NCI-H2227 treated with DMSO at 0.1 percent for 48 hours (cell line): ENCODE results near the gene KRT9.
A peak's percentile ranks its signal among the peaks of the same experiment; 100 is the strongest.
"Not testable (repeated sequence)": the region's sequence is repeated elsewhere in the genome, so short reads cannot be mapped to it uniquely, and the experiment has no call there.

Source experiments
- DNase-seq: peaks from one replicate; lab custom pipeline; 2025; lab: John Stamatoyannopoulos, UW

The KRT9 gene, protein sequence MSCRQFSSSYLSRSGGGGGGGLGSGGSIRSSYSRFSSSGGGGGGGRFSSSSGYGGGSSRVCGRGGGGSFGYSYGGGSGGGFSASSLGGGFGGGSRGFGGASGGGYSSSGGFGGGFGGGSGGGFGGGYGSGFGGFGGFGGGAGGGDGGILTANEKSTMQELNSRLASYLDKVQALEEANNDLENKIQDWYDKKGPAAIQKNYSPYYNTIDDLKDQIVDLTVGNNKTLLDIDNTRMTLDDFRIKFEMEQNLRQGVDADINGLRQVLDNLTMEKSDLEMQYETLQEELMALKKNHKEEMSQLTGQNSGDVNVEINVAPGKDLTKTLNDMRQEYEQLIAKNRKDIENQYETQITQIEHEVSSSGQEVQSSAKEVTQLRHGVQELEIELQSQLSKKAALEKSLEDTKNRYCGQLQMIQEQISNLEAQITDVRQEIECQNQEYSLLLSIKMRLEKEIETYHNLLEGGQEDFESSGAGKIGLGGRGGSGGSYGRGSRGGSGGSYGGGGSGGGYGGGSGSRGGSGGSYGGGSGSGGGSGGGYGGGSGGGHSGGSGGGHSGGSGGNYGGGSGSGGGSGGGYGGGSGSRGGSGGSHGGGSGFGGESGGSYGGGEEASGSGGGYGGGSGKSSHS

DNA sequence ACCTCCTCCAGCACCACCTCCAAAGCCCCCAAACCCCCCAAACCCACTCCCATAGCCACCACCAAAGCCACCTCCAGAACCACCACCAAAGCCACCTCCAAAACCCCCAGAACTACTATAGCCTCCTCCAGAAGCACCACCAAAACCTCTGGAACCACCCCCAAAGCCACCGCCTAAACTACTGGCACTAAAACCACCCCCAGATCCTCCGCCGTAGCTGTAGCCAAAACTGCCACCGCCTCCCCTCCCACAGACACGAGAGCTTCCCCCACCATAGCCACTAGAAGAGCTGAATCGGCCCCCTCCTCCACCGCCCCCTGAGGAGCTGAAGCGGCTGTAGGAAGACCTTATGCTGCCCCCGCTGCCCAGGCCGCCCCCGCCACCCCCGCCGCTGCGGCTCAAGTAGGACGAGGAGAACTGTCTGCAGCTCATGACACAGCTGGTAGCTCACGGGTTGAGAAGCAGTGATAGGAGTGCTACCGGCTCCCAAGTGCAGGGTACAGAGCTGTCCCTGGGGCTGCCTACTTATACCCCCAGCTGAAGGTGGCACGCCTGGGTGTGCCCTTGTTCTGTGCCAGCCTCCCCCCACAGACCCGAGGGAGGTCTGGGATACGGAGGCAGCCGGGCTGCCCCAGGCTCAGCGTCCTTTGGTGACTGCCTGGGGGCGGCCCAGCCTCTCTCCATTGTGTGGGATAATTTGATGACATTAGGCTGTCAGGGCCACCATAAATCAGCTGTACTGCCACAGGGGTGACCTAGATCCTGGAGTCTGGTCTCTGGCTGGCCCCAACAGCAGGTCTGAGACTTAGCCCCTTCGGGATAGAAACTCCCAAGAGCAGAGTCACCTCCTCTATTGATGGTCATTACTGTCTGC lies at the start of gene KRT9:
Gene KRT9, minus strand, starts transcription at position 499 of the 874 bp plus-strand sequence. Its CDS starts 67 bp downstream, at position 432.
- peak; percentile 26 for DNase-seq

DNA sequence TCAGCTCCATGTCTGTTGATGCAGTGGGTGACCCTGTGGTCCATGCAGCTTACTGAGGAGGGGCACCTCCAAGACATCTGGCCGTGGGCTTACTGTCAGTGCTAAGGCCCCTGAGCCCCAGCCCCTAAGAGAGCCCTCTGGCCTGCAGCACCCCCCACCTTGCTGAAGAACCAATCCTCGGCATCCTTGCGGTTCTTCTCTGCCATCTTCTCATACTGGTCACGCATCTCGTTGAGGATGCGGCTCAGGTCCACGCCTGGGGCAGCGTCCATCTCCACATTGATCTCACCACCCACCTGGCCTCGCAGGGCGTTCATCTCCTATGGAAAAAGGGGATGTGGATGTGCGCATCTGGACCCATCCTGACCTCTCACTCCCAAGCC lies 49.6 kb upstream of the KRT9 start:
- not testable (repeated sequence) for DNase-seq

DNA sequence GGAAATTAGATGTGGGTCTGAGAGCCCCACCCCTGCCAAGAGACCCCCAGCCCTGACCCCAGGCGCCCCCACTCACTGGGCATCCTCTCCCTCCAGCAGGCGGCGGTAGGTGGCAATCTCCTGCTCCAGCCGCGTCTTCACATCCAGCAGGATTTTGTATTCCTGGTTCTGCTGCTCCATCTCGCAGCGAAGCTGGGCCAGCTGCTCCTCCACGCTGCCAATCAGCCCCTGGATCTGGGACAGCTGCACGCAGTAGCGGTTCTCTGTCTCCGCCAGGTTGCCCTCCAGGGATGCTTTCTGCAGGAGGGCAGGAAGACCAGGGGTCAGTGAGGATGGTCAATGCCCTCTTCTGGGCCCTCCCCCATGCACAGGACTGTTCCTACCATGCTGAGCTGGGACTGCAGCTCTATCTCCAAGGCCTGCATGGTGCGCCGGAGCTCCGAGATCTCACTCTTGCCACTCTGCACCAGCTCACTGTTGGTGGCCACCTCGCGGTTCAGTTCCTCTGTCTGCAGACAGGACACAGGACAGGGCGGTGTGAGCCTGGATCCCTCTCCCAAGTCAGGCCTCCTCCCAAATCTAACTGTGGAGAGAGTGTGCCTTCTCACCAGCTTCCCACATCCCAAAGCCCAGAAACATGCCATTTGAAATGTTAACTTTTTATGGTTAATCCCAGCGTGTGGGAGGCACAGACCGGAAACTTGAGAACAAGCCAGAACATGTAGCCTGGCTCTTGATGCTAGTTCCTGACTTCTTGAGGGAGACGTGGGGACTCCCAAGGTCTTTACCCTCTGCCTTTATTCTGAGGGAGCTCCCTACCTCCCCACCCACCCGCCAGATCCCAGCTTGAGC lies 49.0 kb upstream of the KRT9 start:
- no peak for DNase-seq

DNA sequence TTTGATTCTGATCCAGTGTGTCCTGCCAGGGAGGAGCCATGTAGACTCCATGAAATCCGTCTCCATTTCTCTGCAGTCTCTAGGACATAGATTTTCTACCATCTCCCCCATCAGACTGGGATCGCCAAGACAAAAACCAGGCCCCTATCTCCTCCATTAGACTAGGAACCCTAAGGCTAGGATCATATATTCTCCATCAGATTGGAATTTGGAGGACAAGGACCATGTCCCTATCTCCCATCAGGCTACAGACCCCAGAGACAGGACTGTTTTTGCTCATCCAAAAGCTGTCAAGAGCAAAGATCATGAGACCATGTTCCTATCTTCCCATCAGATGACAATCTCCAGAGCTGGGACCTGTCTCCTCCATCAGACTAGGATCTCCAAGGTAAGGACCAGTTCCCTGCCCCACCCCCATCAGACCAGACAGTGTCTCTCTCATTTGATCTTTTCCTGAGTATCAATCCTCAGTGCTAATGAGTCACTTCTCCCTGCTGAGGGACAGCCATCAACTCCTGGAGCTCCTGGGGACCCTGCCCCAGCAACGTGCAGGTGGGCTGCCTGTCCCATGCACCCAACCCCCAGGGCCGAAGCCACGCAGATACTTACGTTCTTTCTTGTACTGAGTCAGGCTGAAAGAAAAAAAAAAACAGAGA lies 48.2 kb upstream of the KRT9 start:
- DNase-seq: not testable (repeated sequence)

DNA sequence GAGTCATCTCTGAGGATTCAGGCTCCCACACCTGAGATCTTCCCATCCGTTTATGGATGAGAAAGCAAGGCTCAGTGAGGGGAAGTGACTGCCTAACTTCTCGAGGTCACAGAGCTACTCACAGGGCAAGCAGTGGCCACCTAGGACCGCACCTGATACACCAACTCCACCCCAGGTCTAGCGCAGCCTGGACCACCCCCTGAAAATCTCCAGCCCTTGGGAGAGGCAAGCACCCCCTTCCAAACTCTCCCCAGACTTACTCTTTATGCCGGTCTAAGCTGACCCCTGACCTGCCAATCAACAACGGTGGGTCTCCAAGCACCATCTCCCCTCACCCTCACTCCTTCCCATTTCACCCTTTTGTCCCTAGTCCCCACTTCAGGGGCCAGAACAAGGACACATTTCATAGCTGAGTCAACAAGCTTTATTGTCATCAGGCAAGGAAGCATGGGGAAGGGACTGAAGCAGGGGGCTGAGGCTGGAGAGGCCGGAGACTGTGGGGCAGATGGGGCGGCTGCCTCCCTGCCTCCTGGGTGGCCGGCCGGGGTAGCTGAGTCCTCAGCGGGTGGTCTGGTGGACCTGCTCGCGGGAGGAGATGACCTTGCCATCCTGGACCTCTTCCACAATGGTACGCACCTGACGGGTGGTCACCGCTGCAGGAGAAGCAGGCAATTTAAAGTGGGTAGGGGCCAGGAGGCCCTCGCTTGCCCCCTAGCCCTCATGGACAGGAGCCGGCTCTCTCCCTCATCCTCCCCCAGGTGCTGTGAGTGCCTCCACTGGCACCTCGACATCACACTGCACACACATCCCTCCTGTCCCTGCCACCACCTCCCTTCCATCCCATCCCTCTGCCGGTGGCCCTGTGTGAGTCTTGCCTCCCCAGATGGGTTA lies 47.4 kb upstream of the KRT9 start:
- DNase-seq: no peak

DNA sequence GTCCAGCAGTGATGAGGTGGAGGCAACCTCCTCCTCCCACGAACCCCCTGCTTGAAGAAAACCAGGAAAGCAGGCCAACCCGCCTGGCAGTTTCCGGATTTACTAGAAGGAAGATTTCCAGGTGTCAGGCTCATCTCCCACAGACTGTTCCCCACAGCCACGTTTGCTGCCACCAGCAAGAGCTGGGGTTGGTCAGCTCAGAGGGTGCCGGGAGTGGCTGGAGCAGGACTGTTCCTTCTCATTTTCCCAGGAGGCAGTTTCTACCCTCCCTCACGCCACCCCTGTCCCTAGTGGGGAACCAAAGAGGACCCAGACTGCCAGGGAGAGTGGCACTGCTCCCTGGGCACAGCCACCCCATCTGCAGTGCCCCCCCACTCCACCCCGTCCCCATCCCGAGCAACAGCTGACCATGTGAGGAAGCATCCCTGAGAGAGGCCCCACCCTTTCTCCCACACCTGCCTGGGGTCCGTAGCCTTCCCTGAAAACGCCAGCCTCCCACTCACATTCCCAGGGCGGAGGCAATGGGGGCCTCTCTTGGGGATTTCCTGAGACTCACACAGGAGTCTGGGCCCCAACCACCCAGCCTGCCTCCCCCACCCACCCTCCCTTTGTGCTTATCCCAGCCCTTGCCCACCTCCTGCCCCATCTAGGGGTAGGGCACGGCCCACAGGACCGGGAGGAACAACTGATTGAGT lies 46.6 kb upstream of the KRT9 start:
- DNase-seq: no peak

DNA sequence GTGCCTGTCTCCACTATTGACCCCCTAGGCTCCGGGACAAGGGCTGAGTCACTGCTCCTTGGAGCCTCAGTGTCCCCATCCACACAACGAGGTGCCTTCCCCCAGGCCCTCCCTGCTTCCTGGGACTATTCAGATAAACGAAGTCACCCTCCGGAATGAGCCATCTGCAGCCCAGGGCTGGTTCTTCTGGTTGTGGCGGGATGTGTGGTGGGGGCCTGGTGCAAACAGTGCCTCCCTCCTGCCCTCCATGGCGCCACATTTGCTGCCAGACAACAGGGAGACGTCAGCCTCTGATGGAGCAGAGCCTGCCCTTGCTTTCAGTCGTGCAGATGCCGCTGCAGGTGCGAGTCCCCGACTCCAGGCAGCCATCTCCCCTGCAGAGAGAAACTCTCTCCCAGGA lies 45.8 kb upstream of the KRT9 start:
- no peak for DNase-seq

DNA sequence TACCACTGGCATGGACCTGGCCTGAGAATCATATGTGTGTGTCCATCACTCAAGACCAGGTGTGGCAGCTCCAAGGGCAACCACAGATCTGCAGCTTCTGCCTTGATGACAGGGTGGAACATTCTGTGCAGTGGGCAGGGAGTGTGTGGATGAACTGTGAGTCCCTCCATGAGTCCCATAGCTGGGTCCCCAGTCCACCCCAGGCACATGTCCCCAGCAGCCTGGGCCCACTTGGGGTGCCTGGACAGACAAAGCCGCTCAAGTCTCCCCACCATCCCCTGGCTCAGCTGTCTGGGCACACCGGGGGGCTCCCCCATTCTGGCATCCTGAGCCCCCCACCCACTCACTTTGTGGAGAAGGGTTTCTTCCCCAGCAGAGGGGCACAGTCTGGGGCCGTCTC lies 45.3 kb upstream of the KRT9 start:
- no peak for DNase-seq

DNA sequence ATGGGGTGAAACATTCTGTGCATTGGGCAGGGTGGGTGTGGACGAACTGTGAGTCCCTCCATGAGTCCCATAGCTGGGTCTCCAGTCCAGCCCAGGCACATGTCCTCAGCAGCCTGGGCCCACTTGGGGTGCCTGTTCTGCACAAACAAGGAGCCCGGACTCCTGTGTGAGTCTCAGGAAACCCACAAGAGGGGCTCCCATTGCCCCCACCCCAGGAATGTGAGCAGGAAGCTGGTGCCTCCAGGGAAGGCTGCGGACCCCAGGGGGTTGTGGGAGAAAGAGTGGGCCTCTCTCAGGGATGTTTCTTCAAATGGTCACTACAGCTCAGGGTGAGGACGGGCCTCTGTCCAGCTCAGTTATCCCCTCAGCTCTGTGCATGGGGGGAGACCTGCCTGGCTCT lies 44.6 kb upstream of the KRT9 start:
- DNase-seq: not testable (repeated sequence)

DNA sequence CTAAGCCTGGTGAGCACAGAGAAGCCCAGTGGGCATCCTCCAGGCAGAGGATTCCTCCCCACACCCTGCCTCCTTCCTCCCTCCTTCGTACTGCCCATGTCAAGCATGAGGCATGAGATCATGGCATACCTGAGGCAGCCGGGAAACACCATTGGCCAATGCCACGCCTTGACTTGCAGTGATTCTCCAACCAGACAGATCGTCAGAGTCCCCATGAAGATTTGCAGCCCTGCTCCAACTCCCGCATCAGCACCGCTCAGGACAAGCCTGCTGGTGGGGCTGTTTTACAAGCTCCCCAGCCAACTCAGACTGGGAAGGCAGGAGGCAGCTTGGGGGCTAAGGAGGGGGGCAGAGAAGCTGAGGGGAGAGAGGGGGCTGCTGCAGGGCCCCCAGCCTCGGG lies 43.6 kb upstream of the KRT9 start:
- DNase-seq: no peak

DNA sequence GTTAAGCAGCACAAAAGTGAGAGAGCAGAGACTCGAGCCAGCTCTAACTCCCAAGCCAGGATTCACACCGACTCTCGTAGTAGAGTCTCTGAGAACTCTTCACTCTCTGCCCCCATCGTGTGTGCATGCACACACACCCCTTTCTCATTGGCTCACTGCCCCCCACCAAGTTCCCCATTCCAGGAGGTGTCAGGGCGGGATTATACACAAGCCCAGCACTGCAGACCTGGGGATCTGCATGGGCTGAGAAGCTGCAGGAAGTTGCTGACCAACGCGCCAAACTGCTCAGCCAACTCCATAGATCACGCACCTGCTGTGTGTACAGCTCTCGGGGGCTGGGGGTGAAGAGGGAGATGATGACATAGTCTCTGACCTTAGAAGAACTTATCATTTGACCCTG lies 42.9 kb upstream of the KRT9 start:
- not testable (repeated sequence) for DNase-seq

DNA sequence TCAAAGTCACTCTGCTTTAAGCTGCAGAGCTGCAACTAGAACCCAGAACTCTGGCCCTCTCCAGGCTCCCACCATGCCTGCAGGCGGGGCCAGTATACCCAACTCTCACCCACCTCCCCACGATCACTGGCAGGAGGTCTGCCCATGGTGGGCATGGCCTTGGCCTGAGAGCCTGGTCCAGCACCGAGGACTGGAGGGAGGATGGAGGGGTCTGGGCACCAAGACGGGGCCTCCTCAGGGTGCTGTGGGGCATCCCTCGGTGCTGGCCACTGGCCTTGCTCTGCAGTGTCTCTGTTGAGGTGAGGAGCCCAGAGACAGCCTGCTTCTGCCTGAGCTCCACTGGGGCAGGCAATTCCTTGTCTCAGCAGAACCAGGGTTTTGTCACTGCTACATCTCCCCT lies 42.2 kb upstream of the KRT9 start:
- no peak for DNase-seq

DNA sequence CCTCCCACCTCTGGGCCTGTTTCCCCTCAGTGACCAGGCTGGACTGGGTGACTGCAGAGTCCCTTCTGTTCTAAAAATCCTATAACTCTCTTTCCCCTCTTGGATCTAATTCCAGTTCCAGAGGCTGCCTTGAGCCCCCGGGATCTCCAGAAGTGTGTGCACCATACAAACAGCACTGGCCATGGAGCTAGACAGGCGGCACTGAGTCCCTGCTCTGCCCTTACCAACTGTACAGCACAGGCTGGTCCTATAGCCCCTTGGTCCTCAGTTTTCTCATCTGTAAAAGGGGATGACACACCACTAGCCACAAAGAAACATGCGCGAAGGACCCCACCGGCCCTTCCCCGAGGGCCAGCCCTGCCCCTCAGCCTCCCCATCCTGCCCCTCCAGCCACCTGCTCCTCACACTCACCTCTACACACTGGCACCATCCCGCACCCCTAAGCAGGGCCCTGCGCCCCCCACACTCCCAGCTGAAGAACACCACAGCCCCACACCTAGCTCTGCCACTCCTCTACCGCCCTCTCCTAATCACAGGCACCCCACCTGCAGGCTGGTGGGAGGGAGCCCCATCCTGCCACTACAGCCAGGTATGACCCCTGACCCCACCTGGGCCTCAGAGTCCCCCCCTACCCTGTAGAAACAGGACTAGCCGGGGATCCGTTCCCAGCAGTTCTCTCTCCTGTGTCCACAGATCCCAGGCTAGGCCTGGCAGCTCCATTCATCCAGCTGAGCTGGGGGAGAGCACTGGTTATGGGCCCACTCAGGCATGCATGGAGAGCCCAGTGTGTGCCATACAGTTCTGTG lies 41.6 kb upstream of the KRT9 start:
- no peak for DNase-seq

DNA sequence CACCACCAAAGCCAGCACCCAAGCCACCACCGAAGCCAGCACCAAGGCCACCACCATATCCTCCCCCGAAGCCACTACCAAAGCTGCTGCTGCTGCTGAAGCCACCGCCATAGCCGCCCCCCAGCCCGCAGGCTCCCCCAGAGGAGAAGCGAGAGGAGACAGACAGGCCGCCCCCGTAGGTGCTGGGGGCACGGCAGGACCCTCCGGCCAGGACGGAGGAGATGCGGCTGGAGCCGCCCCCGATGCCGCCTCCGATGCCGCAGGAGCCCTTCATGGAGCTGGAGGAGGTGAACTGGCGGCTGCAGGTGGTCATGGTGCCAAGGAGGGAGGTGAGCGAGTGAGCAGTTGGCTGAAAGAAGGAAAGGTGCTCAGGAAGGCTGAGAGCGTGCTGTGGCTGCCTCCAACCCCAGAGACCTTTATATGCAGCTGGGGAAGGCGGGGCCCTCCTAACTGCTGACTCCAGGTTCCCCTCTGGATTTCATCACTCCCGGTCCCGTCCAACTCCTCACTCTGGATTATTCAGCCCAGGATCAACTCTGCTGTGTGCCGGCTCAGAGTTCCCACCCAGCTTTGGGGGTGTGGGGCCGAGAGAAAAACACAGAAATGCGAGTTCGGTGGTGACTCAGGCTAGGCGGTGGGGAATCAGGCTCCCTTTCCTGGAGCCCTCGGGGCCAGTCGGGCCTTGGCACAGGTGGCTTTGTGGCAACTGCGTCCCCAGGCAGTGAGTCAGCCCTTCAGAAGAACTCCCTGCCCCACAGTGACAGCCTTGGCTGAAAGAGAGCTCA lies 40.7 kb upstream of the KRT9 start, which contains the start of gene KRT16:
Gene KRT16, minus strand, starts transcription at position 392 of the 785 bp plus-strand sequence. Its CDS starts 79 bp downstream, at position 313.
- not testable (repeated sequence) for DNase-seq

DNA sequence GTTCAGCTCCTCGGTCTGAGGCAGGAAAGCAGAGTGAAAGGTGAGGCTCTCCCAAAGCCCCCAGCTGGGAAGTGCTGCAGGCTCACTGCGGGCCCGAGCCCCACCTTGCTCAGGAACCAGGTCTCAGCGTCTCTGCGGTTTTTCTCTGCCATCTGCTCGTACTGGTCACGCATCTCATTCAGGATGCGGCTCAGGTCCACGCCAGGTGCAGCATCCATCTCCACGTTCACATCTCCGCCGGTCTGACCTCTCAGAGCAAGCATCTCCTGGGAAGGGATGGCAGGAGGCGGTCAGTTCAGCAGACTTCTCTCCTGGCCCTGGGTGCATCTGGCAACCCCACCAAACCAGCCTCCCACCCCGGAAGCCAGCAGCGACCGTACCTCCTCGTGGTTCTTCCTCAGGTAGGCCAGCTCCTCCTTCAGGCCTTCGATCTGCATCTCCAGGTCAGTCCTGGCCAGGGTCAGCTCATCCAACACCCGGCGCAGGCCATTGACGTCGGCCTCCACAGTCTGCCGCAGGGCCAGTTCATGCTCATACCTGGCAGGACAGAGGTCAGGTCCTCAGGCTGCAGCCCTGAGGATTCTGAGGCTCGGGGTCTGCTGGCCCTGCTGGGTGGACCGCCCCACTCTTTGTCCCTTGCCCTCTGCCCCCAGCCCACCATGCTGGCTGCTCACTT lies 39.2 kb upstream of the KRT9 start:
- no peak for DNase-seq

DNA sequence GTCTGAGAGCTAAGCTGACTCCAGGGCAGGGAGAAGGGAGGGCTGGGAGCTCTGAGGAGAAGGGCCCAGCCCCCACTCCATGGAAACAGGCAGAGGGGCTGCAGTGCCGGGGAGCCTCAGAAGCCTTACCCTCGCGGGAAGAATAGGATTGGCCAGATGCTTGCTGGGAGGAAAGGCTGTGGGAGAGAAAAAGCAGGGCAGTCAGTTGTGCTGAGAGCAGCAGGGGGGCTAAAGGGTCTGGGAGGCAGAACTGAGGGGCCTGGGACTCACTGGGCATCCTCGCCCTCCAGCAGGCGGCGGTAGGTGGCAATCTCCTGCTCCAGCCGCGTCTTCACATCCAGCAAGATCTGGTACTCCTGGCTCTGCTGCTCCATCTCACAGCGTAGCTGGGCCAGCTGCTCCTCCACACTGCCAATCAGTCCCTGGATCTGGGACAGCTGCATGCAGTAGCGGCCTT lies 38.2 kb upstream of the KRT9 start:
- DNase-seq: not testable (repeated sequence)

DNA sequence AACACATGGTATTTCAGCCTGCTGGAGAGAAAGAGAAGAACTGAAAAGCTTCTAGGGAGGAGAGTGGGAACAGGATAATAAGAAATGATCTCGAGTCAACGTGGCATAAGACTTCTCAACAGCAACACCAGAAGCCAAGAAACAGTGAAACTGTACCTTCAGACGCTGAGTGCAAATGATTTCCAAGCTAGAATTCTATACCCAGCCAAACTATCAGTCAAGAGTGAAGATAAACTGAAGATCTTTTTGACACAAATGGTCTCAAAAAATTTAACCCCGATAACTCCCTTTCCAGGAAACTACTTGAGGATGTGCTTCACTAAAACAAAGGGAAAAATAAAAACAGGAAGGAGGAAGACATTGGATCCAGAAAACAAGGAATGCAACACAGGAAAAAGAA lies 35.1 kb upstream of the KRT9 start:
- not testable (repeated sequence) for DNase-seq
